Activated CD8-positive, alpha-beta memory T cell treated with anti-CD3 and anti-CD28 coated beads, Interleukin-2, amount 50 U/mL, for 1 hour (primary cell): Measurements from ENCODE around the gene GALR3.
"Not testable (repeated sequence)": the region's sequence is repeated elsewhere in the genome, so short reads cannot be mapped to it uniquely, and the experiment has no call there.

Experiments used
- DNase-seq: peaks from one replicate; pipeline ENCODE4 v3.0.0-alpha.2; 2020; ENCODE audit errors: extremely low read depth

The GALR3 gene

GRCh38 chr22:37823134-37823985 is at the start of gene GALR3:
Gene GALR3 (plus strand): TSS chr22:37823382. CDS start chr22:37823407, 25 bp downstream.
- DNase-seq, result no peak

- DNase-seq, result no peak
These were observed 48.5 kb upstream of the GALR3 start for GRCh38 chr22:37774728-37775127.

GRCh38 chr22:37775785-37776638 is 47.2 kb upstream of the GALR3 start:
- DNase-seq, result no peak

- no peak for DNase-seq
These were observed 46.6 kb upstream of the GALR3 start for GRCh38 chr22:37776639-37777005.

- no peak for DNase-seq
These were observed 46.0 kb upstream of the GALR3 start for GRCh38 chr22:37777122-37777687.

GRCh38 chr22:37778370-37779009 is 44.7 kb upstream of the GALR3 start:
- DNase-seq, result no peak

- DNase-seq, result no peak
These were observed 41.6 kb upstream of the GALR3 start for GRCh38 chr22:37781434-37782059.

- no peak for DNase-seq
These were observed 40.6 kb upstream of the GALR3 start for GRCh38 chr22:37782340-37783168.

DNA sequence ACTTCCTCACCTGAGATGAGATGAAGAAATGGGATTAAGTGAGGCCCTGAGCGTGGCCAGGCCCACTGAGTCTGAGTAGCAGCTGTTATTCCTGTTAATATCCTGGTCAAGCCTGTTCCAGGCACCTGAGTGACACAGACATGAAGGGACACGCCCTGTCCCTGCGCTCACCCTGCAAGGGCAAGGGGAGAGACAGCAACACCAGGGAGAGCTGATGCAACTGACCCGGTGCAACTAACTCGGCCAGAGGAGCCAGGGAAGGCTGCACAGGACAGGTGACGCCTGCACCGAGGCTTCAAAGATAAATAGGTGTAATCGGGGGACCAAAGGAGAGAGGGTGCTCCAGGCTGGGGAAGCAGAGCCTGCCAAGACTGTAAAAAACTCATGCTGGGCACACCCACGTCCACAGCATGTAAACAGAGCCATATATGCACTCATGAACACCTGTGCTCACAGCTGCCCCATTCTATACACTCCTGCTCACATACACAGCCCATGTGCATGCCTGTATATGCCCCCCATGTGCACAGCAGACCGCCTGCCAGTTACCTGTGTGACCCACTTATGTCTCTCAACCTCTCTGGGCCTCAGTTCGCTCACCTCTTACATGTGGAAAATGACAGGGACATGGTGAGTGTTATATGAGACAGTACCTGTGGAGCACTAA is 38.2 kb upstream of the GALR3 start:
- DNase-seq, result no peak

GRCh38 chr22:37790234-37790633 is 32.9 kb upstream of the GALR3 start:
- DNase-seq, result no peak

DNA sequence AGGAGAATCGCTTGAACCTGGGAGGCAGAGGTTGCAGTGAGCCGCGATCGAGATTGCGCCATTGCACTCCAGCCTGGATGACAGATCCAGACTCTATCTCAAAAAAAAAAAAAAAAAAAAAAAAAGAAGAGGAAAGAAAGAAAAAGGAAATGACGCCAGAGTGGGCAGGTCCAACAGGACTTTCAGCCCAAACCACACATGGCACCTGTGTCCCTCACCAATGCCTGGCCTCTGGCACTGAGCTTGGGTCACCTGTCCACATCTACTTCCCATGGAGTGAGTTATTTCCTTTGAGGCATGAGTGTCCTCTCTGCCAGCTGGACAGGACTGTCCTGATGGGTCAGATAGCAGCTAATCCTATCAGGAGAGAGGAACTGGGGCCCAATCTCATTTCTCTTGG is 30.7 kb upstream of the GALR3 start:
- DNase-seq, result no peak

GRCh38 chr22:37794376-37794775 is 28.8 kb upstream of the GALR3 start:
- no peak for DNase-seq

DNA sequence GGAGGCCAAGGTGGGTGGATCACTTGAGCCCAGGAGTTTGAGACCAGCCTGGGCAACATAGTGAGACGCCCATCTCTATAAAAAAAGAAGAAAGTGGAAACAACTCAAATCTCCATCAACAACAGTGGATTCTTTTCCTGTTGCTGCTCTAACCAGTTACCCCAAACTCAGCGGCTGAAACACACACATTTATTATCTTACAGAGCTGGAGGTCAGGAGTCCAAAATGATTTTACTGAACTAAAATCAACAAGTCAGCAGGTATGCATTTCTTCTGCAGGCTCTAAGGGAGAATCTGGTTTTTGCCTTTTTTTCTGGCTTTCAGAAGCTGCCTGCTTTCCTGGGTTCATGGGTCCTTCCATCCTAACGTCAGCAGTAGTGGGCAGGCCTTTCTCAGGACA is 27.1 kb upstream of the GALR3 start:
- DNase-seq, result no peak

- DNase-seq, result not testable (repeated sequence)
These were observed 25.9 kb upstream of the GALR3 start for GRCh38 chr22:37797259-37797658.

- no peak for DNase-seq
These were observed 25.2 kb upstream of the GALR3 start for GRCh38 chr22:37797874-37798500.

GRCh38 chr22:37799979-37800378 is 23.2 kb upstream of the GALR3 start:
- not testable (repeated sequence) for DNase-seq

DNA sequence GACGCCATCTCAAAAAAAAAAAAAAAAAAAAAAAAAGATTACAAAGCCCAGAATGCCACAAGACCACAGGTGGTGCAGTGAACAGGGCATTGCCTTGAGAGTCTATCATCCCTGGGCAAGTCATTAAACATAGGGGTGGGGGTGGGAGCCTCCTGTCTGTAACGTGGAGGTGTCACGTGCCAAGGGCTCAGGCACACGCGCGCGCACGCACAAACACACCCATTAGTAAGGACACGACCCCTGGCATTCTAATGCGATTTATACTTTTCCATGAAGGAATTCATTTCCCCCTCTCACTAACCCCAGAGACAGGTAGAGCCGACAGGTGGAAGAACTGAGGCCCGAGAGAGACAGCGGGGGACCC is 21.3 kb upstream of the GALR3 start:
- no peak for DNase-seq

DNA sequence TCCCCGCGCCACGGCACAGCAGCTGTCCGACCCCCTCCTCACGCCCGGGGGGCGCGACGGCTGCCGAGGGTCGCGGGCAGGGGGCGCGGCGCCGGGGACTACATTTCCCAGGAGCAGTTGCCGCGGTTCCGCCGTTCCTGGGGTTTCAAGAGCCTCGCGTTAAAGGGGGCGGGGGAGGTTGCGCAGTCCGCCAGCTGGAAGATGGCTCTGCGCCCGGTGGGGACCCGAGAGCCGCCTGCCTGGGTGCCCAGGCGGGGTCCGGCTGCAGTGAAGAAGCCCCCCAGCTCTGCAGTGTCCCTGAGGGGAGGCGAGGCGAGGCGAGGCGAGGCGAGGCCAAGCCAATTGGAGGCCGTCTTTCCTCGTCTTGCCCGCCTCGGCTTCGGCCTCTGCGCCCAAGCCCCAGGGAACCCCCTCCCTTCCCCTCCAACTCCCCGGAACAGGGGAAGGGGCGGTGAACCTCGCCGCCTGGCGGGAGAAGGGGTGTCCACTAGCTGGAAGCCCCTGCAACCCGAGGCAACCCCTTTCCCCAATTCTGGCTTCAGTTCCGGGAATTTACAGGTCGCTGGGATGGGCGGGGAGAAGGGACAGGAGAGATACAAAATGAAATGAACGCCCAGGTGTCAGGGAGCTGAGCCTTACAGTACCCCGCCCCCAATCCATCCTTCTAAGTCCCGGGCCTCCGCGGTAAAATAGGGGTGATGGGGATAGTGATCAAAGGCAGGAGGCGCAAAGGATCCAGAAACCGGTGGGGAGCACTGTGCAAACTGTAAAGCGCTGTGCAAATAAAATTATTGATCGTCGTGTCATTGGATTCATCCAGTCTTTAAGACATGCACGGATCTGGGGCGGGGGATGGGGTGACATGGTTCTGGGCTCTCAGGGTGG is 20.6 kb upstream of the GALR3 start:
- DNase-seq, result no peak

GRCh38 chr22:37803195-37803638 is 20.0 kb upstream of the GALR3 start:
- no peak for DNase-seq
